K562 (cell line): ENCODE measurements around the gene ACP5. TPM values are rescaled to one million over a fixed set of nuclear protein-coding genes. Genes with fewer than 3 reads are reported as not detected.

Experiments used
- AFF1 ChIP-seq, 2 experiments: fragments of 450-650 bp; IDR thresholded peaks; 2 replicates each; pipeline ENCODE4 v1.6.1; 2018; ENCODE audit warnings: mild to moderate bottlenecking in 2 of 2, low read depth in 1 of 2; ENCODE audit not compliant: partially characterized antibody in 2 of 2
- ATF6 ChIP-seq: sonication (generic); formaldehyde crosslinking; IDR thresholded peaks from 2 replicates; pipeline ENCODE4 v1.4.0; 2020; ENCODE audit warnings: mild to moderate bottlenecking, missing genetic modification reagents
- CREB3L1 ChIP-seq: fragments of 450-650 bp; IDR thresholded peaks from 2 replicates; pipeline ENCODE4 v1.6.1; 2014; ENCODE audit warnings: low read depth, mild to moderate bottlenecking, moderate library complexity, borderline replicate concordance
- EP400 ChIP-seq: fragments of 450-650 bp; IDR thresholded peaks from 2 replicates; pipeline ENCODE4 v1.6.1; 2017; ENCODE audit warnings: antibody characterized with exemption, mild to moderate bottlenecking, moderate library complexity
- GATAD2B ChIP-seq: fragments of 450-650 bp; IDR thresholded peaks from 2 replicates; pipeline ENCODE4 v1.6.1; 2017; ENCODE audit warnings: mild to moderate bottlenecking, borderline replicate concordance
- HNRNPL ChIP-seq: fragments of 200-400 bp; formaldehyde crosslinking; IDR thresholded peaks from 2 replicates; pipeline ENCODE4 v1.6.1; 2017; ENCODE audit warnings: low read depth, mild to moderate bottlenecking, low read length
- NR2C1 ChIP-seq, 2 experiments: fragments of 450-650 bp; IDR thresholded peaks; 2 replicates each; pipeline ENCODE4 v1.6.1; 2017; ENCODE audit warnings: mild to moderate bottlenecking in 2 of 2, antibody characterized with exemption in 1 of 2, inconsistent platforms in 1 of 2, missing compliant biosample characterization in 1 of 2, missing genetic modification characterization in 1 of 2
- POLR2H ChIP-seq: IDR thresholded peaks from 2 replicates; pipeline ENCODE4 v1.6.1; 2016; ENCODE audit warnings: missing genetic modification characterization, low read depth, mild to moderate bottlenecking, control low read depth, missing compliant biosample characterization, moderate library complexity
- PPARD ChIP-seq: fragments of 250-450 bp; sonication (Bioruptor Pico); IDR thresholded peaks from 2 replicates; pipeline ENCODE4 v1.8.0; 2022; ENCODE audit warnings: inconsistent platforms, mild to moderate bottlenecking, moderate library complexity
- RUNX1 ChIP-seq: sonication (generic); IDR thresholded peaks from 2 replicates; pipeline ENCODE4 v1.6.1; 2016; ENCODE audit warnings: antibody characterized with exemption, low read depth
- SNAPC5 ChIP-seq: fragments of 250-450 bp; sonication (Bioruptor Pico); IDR thresholded peaks from 2 replicates; pipeline ENCODE4 v1.8.0; 2021; ENCODE audit warnings: moderate library complexity, mild to moderate bottlenecking, inconsistent platforms
- TRIM28 ChIP-seq: fragments of 450-650 bp; IDR thresholded peaks from 2 replicates; pipeline ENCODE4 v1.6.1; 2017
- TSC22D4 ChIP-seq: fragments of 450-650 bp; IDR thresholded peaks from 2 replicates; pipeline ENCODE4 v1.6.1; 2016; ENCODE audit warnings: missing genetic modification characterization, missing biosample characterization, control low read depth
- WHSC1 ChIP-seq: IDR thresholded peaks from one replicate; pipeline ENCODE4 v1.6.1; 2012; ENCODE audit warnings: low read length, control low read depth, inconsistent platforms
- ZNF512 ChIP-seq: IDR thresholded peaks from 2 replicates; pipeline ENCODE4 v1.6.1; 2016; ENCODE audit warnings: missing genetic modification characterization, missing compliant biosample characterization
- ZNF583 ChIP-seq: fragments of 250-450 bp; sonication (Bioruptor Pico); IDR thresholded peaks from 2 replicates; pipeline ENCODE4 v1.4.0; 2020
- ZNF695 ChIP-seq: fragments of 450-650 bp; formaldehyde crosslinking; IDR thresholded peaks from 2 replicates; pipeline ENCODE4 v1.4.0; 2020; ENCODE audit warnings: mild to moderate bottlenecking, moderate library complexity
- ZSCAN32 ChIP-seq: fragments of 450-650 bp; formaldehyde crosslinking; IDR thresholded peaks from 2 replicates; pipeline ENCODE4 v1.4.0; 2020; ENCODE audit warnings: mild to moderate bottlenecking, moderate library complexity
- polyA plus RNA-seq, 8 experiments: library from polyadenylated mRNA; depleted of rRNA in 4 of 8; stranded (reverse) in 5 of 8; unstranded in 3 of 8; fragments of >200 nt; fragmentation: Nextera tagmentation in 2 of 8; fragmentation: Illumina TruSeq in 1 of 8; extraction: Ambion mirVana in 2 of 8; extraction: Trizol in 1 of 8; gene quantifications; 2 replicates each; pipeline versions ENCODE4 v1.2.1 to v1.2.3, GENCODE V29; 2011 to 2014; ENCODE audit warnings: inconsistent platforms in 1 of 8, missing spikeins in 1 of 8
- total RNA-seq, 7 experiments: library from RNA; depleted of rRNA in 6 of 7; stranded (reverse); fragments of >200 nt in 6 of 7; fragmentation: Illumina TruSeq in 2 of 7; extraction: Trizol in 2 of 7; gene quantifications; 2 replicates each; pipeline versions ENCODE4 v1.2.1 to v1.2.3, GENCODE V29; 2011 to 2021; ENCODE audit warnings: low replicate concordance in 1 of 7

Gene ACP5
- total and polyA plus RNA-seq, 9 of the 15 experiments (the other 6 are each of a cell fraction or from before 2014, with no cell fraction given), result 0.06 to 1.1 (median 0.31) TPM; not detected in 1

- TF ChIP-seq CREB3L1 (no peak), GATAD2B (no peak), SNAPC5 (CRISPR knock-in tag) (no peak), HNRNPL (no peak), EP400 (no peak), WHSC1 (no peak), PPARD (no peak), RUNX1 (no peak), ATF6 (CRISPR knock-in tag) (no peak), POLR2H (tag) (no peak), NR2C1 (IDR thresholded peaks at IDR 0.05) (no peak), NR2C1 (tag; IDR thresholded peaks at IDR 0.05) (no peak), ZNF583 (CRISPR knock-in tag) (no peak), ZNF695 (CRISPR knock-in tag) (no peak), TSC22D4 (tag) (no peak), TRIM28 (peak; percentile 94), ZNF512 (no peak), AFF1 (IDR thresholded peaks at IDR 0.05; ENCODE audit: low read depth in 1 of 2, partially characterized antibody in 2 of 2) (no peak), ZSCAN32 (CRISPR knock-in tag) (no peak)
These were observed 40.0 kb upstream of the ACP5 start (continued) for GRCh38 chr19:11617180-11618062.
